ENCODE results near the gene EXOC1L.

Gene EXOC1L

GRCh38 chr4:55884851-55885219, 65.2 kb downstream of the EXOC1L start:
- no peak for DNase-seq

All from activated T-cell treated with anti-CD3 and anti-CD28 coated beads for 4 hours (primary cell).